Head of caudate nucleus (tissue), 42 donors: ENCODE data around the gene GADD45GIP1.
A peak's percentile ranks its signal among the peaks of the same experiment; 100 is the strongest.
"Not testable (repeated sequence)": the region's sequence is repeated elsewhere in the genome, so short reads cannot be mapped to it uniquely, and the experiment has no call there.

ENCODE experiments used
- DNase-seq, 42 donors: peaks; one replicate each; pipeline versions ENCODE4 v3.0.0 to v3.0.0-alpha.2; 2020 to 2021; ENCODE audit warnings: mixed read lengths in 7 of 42
- intact Hi-C: fragments of 100-400 bp; cut with DNase I; formaldehyde crosslinking; loops from one replicate; pipeline ENCODE4 v1.15.0; 2022

Gene GADD45GIP1

DNA sequence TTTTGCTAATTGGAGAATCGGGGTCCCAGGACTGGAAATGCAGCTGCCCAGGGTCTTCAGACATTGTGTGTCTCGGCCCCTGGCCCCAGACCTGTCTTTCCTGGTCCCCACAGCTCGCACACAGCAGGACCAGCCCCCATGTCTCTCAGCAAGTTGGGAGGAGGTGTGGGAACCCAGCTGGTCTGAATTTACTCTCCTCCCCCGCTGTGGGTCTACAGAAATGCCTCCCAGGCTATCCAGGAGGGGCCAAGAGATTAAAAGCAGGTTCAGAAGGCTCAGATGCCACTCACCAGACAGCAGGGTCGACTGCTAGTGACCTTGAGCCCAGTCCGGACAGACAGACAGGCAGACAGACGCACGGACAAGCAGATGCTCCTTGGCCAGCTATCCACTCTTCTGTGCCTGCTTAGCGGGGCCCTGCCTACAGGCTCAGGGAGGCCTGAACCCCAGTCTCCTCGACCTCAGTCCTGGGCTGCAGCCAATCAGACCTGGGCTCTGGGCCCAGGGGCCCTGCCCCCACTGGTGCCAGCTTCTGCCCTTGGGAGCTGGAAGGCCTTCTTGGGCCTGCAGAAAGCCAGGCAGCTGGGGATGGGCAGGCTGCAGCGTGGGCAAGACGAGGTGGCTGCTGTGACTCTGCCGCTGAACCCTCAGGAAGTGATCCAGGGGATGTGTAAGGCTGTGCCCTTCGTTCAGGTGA, 12.4 kb upstream of the GADD45GIP1 start, which contains the start of gene DAND5:
DAND5 (plus strand) TSS at position 285 of the 697 bp plus-strand sequence; CDS start at position 370, 85 bp downstream.
- intact Hi-C loops = no loop called here
- DNase-seq = peak in 36 of 42 donors; percentile 27 to 80 (median 62)

DNA sequence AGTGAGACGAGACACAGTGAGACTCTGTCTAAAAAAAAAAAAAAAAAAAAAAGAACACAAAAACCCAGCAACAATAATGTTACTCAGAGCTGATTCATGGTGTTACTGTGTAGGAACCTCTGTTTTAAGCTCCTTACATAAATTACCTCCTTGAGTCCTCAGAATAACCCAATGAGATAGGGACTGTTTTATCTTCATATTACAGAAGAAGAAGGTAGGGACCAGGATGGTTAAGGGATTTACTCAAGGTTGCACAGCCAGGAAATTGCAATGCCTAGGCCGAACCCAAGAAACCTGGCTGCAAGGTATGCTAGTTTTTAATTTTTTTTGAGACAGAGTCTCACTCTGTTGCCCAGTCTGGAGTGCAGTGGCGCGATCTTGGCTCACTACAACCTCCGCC, 10.9 kb upstream of the GADD45GIP1 start:
- no peak for DNase-seq
- intact Hi-C loops = no loop called here

DNA sequence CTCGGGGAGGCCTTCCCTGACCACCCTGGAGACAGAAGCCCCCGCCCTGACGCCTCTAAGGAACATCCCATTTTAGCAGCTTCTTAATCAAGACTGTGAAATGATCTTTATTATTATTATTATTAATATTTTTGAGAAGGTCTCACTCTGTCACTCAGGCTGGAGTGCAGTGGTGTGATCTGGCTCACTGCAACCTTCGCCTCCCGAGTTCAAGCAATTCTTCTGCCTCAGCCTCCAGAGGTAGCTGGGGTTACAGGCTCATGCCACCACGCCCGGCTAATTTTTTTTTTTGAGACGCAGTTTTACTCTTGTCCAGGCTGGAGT, 8.8 kb upstream of the GADD45GIP1 start:
- intact Hi-C loops = no loop called here

DNA sequence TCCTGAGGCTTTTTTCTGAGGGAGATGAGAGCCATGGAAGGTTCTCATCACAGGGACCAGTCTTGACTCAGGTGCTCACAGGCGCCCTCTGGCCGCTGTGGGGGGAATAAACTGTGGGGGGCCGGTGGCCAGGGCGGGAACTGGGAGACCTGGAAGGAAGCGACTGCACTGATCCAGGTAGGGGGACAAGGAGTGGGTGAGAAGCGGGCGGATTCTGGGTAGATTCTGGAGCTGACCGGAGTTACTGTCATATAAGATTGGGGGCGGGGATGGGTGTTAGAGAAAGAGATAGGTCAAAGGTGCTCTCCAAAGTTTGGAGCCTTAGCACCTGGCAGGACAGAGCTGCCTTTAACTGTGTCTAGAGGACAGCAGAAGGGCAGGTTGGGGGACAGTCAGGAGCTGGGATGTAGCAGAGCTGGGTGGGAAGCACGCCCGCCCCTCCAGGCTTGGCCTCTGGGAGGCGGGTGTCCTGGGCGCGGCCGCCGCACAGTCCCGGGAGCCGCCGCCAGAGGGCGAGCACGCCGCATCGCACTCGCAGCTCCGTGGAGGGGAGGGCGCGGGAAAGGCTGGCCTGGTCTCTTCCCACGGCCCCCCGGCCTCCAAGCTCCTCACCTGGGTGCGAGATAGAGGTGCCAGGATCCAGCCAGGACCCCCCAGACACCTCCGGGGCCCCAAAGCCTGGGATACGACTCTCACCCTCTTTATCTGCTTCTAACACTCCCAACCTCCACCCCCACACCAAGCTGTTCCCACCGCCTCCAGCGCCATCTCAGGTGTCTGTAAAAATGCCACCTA, 8.2 kb upstream of the GADD45GIP1 start:
- DNase-seq = peak; percentile 57 to 92 (median 83)
- intact Hi-C loops = no loop called here

More for the DNA sequence above, 8.8 kb upstream of the GADD45GIP1 start:
- no peak for DNase-seq

DNA sequence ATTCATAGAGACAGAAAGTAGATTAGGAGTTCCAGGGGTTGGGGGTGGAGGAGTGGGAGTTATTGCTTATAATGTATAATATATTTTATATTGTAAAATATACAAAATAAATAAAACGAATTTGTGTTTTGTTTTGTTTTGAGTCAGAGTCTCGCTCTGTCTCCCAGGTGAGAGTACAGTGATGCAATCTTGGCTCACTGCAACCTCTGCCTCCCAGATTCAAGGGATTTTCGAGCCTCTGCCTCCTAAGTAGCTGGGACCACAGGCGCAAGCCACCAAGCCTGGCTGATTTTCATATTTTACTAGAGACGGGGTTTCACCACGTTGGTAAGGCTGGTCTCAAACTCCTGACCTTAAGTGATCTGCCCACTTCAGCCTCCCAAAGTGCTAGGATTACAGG, 2.5 kb upstream of the GADD45GIP1 start:
- DNase-seq = no peak
- intact Hi-C loops = no loop called here

DNA sequence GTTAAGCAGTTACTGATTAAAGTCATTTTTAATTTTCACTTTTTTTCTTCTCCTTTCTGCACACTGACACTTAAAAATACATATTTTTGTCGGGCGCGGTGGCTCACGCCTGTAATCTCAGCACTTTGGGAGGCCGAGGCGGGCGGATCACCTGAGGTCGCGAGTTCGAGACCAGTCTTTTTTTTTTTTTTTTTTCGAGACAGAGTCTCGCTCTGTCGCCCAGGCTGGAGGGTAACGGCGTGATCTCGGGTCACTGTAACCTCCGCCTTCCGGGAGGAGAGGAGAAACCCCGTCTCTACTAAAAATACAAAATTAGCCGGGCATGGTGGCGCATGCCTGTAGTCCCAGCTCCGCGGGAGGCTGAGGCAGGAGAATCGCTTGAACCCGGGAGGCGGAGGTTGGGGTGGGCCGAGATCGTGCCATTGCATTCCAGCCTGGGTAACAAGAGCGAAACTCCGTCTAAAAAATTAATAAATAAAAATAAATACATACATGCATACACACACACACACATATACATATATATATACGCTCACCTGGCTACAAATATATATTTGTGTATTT, 448 bp upstream of the GADD45GIP1 start:
- DNase-seq = not testable (repeated sequence)
- intact Hi-C loops = loop anchor here (2.0 kb wide), 1 partner anchor 37 kb away; no protein-coding TSS in a partner anchor

DNA sequence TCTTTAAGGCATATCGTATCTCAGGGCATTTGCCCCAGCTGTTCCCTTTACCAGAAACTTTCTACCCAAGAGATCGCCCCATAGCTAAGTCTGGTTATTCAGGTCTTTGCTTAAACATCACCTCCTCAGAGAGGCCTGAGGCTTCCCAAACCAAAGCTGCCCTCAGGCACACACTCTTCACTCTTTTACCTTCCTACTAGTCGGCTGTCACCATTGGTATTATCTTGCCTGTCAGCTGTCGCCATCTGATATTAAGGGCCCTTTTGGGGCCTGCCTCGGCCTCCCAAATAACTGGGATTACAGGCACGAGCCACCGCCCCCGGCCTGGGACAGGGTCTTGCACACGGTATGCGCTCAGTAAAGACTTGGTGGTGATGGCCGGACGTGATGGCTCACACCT, 1.0 kb downstream of the GADD45GIP1 start:
- DNase-seq = no peak
- intact Hi-C loops = loop anchor here (2.0 kb wide), 1 partner anchor 35 kb away; no protein-coding TSS in a partner anchor

DNA sequence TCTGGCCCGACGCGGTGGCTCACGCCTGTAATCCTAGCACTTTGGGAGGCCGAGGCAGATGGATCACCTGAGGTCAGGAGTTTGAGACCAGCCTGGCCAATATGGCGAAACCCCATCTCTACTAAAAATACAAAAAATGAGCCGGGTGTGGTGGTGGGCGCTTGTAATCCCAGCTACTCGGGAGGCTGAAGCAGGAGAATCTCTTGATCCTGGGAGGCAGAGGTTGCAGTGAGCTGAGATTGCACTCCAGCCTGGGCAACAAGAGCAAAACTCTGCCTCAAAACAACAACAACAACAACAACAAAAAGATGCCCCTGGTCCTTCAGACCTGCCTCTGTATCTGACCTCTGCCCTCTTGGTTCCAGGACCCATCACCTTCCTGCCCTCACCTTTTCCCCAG, 1.4 kb downstream of the GADD45GIP1 start:
- DNase-seq, intact Hi-C loops: not testable (repeated sequence)

DNA sequence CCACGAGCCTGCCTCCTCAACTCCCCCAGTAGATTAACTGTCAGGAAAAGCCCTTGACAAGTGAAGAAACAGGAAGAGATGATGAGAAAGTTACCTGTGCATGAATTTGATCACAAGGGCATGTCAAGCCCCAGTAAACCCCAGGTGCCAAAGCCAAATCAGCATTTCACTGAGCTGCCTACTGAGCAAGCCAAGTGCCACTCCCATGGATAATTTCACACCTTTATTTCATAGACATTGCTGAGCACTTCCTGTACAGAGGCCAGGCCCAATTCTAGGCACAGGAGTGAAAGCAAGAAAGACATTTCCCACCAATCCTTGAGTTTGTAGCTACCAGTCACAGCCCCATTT, 2.4 kb downstream of the GADD45GIP1 start:
- DNase-seq = peak in 1 of 42 donors; percentile 26
- intact Hi-C loops = no loop called here

DNA sequence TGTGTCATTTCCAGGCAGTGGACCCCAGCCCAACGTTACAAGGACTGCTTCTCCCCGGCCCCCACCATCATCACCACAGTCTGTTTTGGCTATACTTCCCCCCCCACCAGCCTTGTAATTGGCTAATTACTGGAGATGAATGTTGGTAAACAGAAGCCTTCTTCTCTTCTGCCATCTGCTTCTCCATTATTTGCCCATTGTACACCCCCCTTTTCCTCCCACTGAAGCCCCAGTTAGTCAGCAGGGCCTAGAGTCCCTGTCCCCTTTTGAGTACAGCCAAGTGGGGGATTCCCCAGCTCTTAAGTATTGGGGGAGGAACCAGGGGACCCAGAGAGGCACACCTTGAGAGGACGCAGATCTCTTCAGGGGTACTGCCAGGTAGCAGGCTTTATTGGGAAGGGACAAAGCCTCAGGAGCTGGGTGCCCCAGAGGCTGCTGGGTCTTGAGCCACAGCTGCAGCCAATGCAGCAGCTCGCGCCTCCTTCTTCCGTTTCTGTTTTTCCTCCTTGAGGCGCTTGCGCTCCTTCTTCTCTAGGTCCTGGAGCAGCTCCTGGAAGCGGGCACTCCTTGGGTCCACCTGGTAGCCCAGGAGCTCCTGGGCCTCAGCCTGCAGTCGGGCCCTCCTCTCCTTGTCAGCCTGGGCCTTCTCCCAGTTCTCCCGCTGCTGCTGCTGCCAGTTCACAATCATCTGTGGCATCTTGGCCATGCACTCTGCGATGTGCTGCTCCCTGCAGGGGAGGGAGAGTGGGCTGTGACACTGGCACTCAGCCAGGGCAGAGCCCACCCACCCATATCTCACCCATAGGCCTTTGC, 3.0 kb downstream of the GADD45GIP1 start:
- intact Hi-C loops = no loop called here
- peak in 2 of 42 donors; percentile 43 to 44 for DNase-seq

DNA sequence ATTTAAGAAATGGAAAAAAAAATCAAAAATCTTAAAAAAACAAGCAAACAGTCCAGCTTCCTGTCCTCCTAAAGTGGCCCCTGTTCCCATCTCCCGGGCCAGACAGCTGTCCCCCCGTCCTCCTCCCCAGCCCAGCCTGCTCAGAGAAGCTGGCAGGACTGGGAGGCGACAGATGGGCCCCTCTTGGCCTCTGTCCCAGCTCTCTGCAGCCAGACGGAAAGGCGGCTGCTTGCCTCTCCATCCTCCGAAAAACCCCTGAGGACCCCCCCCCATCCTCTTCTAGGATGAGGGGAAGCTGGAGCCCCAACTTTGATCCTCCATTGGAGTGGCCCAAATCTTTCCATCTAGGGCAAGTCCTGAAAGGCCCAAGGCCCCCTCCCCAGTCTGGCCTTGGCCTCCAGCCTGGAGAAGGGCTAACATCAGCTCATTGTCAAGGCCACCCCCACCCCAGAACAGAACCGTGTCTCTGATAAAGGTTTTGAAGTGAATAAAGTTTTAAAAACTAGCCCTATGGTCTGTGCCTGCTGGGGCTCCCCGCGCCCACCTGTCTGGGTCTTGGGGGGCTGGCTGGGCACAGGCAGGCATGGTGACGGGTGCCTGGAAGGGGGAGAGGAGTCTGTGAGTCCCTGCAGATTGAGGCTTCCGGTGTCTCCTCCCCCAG, 3.8 kb downstream of the GADD45GIP1 start:
- DNase-seq = peak; percentile 41 to 91 (median 74)
- intact Hi-C loops = no loop called here

DNA sequence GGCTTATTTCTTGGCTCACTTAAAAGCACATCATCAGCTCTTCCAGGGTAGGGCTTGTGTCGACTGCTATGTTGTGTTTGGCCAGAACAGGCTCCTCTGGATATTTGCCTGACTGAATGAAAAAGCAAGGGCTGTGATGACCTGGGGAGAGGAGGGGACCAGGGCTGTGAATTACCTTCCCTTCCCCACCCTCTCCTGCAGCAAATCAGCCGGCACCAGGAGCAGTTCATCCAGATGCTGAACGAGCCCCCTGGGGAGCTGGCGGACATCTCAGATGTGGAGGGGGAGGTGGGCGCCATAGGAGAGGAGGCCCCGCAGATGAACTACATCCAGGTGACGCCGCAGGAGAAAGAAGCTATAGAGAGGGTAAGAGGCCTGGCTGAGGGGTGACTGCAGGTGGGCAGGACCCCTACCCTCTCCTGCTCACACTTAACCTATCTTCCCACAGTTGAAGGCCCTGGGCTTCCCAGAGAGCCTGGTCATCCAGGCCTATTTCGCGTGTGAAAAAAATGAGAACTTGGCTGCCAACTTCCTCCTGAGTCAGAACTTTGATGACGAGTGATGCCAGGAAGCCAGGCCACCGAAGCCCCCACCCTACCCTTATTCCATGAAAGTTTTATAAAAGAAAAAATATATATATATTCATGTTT, 4.4 kb downstream of the GADD45GIP1 start:
- peak in 2 of 42 donors; percentile 31 to 53 for DNase-seq
- intact Hi-C loops = no loop called here

DNA sequence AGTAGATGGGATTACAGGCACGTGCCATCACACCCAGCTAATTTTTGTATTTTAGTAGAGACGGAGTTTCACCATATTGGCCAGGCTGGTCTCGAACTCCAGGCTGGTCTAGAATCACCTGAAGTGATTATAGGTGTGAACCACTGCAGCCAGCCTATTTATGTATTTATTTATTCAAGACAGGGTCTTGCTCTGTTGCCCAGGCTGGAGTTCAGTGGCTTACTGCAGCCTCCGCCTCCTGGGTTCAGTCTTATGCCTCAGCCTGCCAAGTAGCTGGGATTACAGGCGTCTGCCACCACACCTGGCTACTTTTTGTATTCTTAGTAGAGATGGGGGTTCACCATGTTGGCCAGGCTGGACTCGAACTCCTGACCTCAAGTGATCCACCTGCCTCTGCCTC, 5.0 kb downstream of the GADD45GIP1 start:
- intact Hi-C loops, DNase-seq: not testable (repeated sequence)

DNA sequence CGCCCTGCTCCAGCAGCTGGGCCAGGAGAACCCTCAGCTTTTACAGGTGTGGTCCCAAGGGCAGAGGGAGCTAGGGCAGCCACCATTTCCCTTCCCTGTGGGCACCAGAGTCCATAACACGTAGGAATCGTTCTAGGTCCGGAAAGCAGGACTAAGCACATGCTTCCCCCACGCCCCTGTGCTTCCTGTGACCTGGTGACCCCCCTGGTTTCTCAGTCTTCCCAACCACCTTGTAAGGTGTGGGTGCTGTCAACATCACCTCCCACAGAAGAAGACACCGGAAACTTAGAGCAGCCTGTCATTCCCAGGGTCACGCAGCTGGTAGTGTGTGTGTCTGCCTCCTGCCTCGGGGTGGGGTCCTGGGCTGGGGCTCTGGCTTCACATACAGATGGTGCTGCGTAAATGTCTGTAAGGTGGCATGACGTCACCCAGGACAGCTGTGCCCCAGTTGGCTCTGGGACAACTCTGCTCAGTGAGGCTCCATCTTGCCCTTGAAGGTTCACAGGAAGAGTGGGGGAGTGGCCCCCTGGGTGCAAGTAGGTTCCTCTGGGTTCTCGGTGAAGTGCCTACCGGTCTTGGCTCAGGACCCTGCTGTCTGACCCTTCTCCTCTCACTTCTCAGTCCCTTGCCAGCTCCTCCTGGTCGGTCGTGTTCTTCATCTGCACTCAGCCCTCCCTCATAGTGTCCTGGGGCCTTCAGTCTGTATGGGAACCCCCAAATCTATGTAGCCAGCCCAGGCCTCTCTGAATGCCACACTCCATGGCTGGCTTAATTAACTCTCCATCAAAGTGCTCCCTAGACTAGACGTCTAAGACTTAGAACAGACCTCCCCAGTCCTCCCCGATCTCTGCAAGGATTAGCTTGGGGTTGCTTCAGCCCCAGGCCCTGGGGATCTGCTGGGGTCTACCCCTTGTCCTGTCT, 7.4 kb downstream of the GADD45GIP1 start:
- intact Hi-C loops = no loop called here
- no peak for DNase-seq

DNA sequence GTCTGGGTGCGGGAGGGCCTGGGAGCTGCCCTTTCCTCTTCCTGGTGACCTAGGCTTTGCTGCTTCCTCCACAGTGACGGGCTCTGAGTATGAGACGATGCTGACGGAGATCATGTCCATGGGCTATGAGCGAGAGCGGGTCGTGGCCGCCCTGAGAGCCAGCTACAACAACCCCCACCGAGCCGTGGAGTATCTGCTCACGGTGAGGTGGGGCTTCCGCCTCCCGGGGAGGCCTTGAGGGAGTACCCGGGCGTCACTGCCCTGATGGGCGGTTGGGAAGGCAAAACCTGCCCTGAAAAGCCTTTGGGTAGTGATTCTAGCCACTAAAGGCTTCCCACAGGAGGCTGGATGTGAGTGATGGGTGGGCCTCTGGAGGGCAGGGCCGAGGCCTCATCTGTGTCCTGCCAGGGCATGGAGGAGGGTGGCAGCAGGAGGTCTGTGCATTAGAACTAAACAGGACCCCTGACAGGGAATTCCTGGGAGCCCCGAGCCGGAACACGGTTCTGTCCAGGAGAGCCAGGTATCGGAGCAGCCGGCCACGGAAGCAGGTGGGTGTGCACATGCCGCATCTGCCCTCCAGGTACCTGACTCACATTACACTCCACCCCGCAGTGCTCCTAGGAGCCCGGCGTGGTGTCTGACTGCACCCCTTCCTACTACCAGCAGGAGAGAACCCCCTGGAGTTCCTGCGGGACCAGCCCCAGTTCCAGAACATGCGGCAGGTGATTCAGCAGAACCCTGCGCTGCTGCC, 8.2 kb downstream of the GADD45GIP1 start:
- intact Hi-C loops = no loop called here
- no peak for DNase-seq
